Jurkat, Clone E6-1 (cell line): ENCODE results near the gene C1orf232.

Source experiments
- DNase-seq: peaks from one replicate; pipeline ENCODE4 v3.0.0-alpha.2; 2011; ENCODE audit warnings: low read depth, low spot score
- H3K4me3 ChIP-seq: 2 replicates; pipeline ENCODE4 v1.5.1; 2011; ENCODE audit warnings: mild to moderate bottlenecking, low read length, control low read depth, moderate library complexity

The C1orf232 gene

DNA sequence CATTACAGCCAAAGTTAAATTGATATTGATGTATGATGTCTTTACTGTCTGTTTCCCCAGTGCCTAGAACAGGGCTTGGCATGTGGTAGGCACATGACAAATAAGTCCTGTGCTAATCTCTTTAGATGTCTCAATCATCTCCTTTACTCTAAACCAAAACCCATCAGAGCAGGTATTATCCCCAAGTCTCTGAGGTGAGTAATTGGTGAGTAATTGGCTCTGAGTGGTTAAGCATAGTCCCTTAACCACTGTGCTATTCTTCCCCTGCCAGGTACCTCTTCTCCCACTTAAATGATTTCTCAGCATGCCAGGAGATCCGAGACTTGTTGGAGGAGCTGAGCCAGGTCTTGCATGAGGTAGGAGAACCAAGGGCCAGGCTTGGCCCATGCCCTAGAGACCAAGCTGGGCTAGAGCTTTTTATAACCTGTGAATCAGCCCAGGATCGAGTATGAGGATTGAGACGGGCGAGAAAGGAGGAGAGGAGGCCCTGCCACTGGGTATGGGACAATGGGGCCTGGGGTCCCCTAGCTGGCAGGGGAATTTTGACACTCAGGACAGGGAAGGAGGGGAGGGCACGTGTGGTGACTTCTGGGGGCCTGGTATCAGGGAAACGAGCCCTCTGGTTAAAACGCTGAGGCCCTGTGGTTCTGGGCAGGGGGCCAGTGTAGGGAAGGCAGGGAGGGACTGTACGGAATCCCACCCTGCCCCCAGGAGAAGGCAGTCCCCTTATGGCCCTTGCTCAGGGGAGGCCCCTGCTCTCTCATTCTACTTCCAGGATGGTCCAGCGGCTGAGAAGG lies 13.0 kb upstream of the C1orf232 start:
- H3K4me3 ChIP-seq = no peak overlapping the region
- DNase-seq = no peak

GRCh38 chr1:26180010-26180506 lies 11.3 kb upstream of the C1orf232 start:
- no peak for DNase-seq

DNA sequence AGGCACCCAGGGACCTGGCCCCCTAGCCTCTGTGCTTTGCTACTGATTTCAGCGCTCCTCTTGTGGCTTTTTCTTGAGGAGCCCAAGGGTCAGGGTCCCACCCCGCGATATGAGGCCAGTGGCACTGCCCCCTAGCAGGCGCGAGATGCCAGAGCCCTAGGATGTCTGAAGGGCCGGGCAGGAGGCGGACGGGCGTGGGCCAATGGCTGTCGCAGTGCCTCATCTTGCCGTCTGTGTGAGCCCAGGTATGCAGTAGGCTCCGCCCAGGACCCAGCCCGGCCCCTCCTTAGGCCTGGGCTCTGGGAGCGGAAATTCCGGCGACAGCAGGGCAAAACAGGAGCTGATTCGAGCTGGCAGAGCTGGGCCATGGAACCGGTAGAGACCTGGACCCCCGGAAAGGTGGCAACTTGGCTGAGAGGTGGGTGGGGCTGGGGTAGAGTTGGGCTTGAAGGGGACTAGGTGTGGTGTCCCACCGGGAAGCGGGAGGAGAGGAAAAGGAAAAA lies 8.5 kb upstream of the C1orf232 start, which contains the start of gene CNKSR1:
Gene CNKSR1 (plus strand): TSS at position 310 of the 503 bp plus-strand sequence. CDS start 57 bp downstream, at position 367.
- H3K4me3 ChIP-seq = no peak within 1 kb of the TSS
- no peak for DNase-seq

More at GRCh38 chr1:26180010-26180506, 11.3 kb upstream of the C1orf232 start:
- no peak overlapping the region for H3K4me3 ChIP-seq

GRCh38 chr1:26175346-26175745 lies 6.6 kb upstream of the C1orf232 start:
- H3K4me3 ChIP-seq = no peak overlapping the region
- DNase-seq = no peak

GRCh38 chr1:26171084-26172072 lies 2.6 kb upstream of the C1orf232 start, which contains the start of gene ZNF593OS:
Gene ZNF593OS, minus strand, starts transcription at chr1:26171832. Its CDS starts 171 bp downstream, at chr1:26171661.
- peak within 1 kb of the TSS; percentile 84 for H3K4me3 ChIP-seq
- no peak for DNase-seq

DNA sequence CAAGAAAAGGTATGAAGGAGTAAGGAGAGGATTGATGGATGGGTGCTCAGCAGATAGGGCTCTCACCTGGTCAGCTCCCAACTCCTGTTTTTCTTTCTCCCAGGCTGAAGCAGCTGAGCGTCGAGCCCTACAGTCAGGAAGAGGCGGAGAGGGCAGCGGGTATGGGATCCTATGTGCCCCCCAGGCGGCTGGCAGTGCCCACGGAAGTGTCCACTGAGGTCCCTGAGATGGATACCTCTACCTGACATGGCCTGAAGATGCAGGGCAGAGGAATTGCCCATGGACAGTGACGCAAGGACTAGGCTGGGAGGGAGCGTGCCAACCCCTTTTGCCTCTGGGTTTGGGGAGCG lies 1.7 kb upstream of the C1orf232 start:
- DNase-seq = no peak
- H3K4me3 ChIP-seq = peak overlapping the region; percentile 84

- peak within 1 kb of the TSS; percentile 84 for H3K4me3 ChIP-seq
- DNase-seq = peak; percentile 76
Measured at GRCh38 chr1:26169669-26170471, 1.1 kb upstream of the C1orf232 start, which contains the start of gene ZNF593. Gene ZNF593, plus strand, starts transcription at chr1:26169908. Its CDS starts 76 bp downstream, at chr1:26169984.

GRCh38 chr1:26169198-26169554 lies 413 bp upstream of the C1orf232 start:
- H3K4me3 ChIP-seq = peak overlapping the region; percentile 84
- DNase-seq = no peak

DNA sequence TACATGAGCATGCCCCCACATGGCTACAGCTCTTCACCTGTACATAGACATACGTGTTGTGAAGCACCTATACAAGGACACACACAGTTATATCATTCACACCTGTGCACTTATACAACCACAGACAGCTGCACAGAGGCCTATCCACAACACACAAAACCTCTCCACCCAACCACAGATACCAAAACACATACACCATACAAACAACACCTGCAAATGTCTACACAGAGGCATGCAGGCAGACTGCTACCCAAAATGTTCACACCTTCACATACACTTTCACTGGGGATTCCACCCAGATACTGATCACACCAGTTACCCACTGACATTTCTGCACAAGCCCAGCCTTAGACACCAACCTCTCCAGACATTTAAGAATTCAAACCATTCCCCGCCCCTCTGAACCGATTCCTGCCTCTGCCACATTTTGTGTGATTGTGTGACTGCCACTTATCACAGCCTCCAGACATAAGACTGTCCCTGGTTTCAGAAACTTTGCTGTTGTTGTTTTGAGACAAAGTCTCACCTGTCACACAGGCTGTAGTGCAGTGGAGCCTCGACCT lies 2.0 kb downstream of the C1orf232 start:
- peak; percentile 67 for DNase-seq
- H3K4me3 ChIP-seq = no peak overlapping the region

- no peak overlapping the region for H3K4me3 ChIP-seq
- DNase-seq = no peak
Measured at GRCh38 chr1:26164861-26165842, 3.6 kb downstream of the C1orf232 start.

GRCh38 chr1:26164036-26164860 lies 4.5 kb downstream of the C1orf232 start:
- peak overlapping the region; percentile 38 for H3K4me3 ChIP-seq

DNA sequence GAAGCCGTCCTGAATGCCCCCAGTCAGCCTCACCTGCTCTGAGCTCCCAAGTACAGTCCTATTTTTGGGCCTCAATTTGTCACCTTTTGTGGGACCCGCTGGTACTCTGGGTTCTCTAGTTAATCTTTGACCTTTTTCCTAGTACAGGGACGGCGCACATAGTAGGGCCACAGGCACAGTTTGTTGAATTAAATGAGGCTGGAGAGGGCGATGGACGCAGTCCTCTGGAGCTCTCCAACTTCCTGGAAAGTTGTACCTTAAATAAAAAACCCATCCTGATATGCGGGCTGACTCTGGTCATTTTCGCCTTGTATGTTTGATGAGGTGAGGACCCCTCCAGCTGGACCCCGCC lies 5.1 kb downstream of the C1orf232 start:
- peak overlapping the region; percentile 38 for H3K4me3 ChIP-seq

More at GRCh38 chr1:26164036-26164860, 4.5 kb downstream of the C1orf232 start:
- DNase-seq = no peak

GRCh38 chr1:26162220-26162709 lies 6.5 kb downstream of the C1orf232 start:
- no peak for DNase-seq
- peak overlapping the region; percentile 48 for H3K4me3 ChIP-seq

More for the DNA sequence above, 5.1 kb downstream of the C1orf232 start:
- DNase-seq = no peak

- peak; percentile 38 for DNase-seq
Measured at GRCh38 chr1:26161415-26162219, 7.1 kb downstream of the C1orf232 start.

More at GRCh38 chr1:26161415-26162219, 7.1 kb downstream of the C1orf232 start:
- peak overlapping the region; percentile 48 for H3K4me3 ChIP-seq
